ENCODE measurements around the gene ZCCHC7. TPM values are rescaled to one million over a fixed set of nuclear protein-coding genes. Genes with fewer than 3 reads are reported as not detected.

Gene ZCCHC7
- total and polyA plus RNA-seq, 9 of the 15 experiments (the other 6 are each of a cell fraction or from before 2014, with no cell fraction given): 34.1 to 68.9 (median 48.8) TPM

DNA sequence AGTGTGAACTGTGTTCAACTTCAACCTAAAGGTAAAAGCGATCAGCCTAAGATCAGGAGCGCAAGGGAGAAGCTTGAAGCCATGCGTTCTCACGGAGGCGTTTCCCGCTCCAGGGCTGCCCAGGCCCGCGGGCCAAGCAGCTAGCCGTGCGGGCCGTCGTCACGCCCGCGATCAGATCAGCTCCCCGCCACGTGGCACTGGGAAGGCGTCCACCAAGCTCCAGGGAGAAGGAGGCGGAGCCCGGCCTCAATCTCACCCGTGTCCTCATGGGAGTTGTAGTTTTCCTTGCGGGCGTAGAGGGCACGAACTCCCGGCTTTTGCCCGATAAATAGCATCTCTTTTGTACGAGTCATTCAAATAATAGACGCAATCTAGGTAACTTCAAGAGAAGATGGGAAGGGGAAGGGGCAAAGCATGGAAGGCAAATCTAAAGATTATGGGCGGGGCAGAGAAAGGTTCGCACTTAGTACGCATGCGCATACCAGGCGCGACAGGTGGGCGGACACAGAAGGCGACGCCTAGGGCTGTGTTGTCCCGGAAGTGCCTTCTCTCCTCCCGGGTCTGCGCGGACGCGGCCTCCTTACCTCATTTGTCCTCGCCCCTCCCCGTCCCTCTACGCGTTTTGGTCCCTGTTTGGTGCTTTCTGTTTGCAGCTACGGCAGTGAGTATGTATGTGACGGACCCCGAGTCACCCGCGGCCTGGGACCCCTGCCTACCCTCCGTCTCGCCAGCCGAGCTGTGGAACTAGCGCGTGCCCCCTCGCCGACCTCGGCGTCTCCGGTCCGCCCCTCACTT, 40.8 kb upstream of the ZCCHC7 start (continued):
- TF ChIP-seq ZNF174 (CRISPR knock-in tag; IDR thresholded peaks at IDR 0.05) (no peak), BACH1 (tag; IDR thresholded peaks at IDR 0.05) (no peak), NRF1 (conservative IDR thresholded peaks at IDR 0.05 in 1 of 2, IDR thresholded peaks at IDR 0.05 in 1 of 2) (peak; percentile 93 to 94), PRPF4 (IDR thresholded peaks at IDR 0.05; ENCODE audit: insufficient read depth, low read depth, low read length, poor library complexity, severe bottlenecking) (no peak), TOE1 (IDR thresholded peaks at IDR 0.05; ENCODE audit: borderline replicate concordance) (0 out of 2 replicates have a peak, but pooled peaks have one; percentile 17), TOE1 (CRISPR knock-in tag; IDR thresholded peaks at IDR 0.05; ENCODE audit: borderline replicate concordance, low read depth) (no peak), PML (IDR thresholded peaks at IDR 0.05; ENCODE audit: low read length) (0 out of 2 replicates have a peak, but pooled peaks have one; percentile 37), POLR2A (conservative IDR thresholded peaks at IDR 0.05) (peak; percentile 81), PPARD (CRISPR knock-in tag; IDR thresholded peaks at IDR 0.05) (no peak), SUPT5H (IDR thresholded peaks at IDR 0.05) (peak; percentile 71), HDAC8 (tag; IDR thresholded peaks at IDR 0.05) (0 out of 2 replicates have a peak, but pooled peaks have one; percentile 32), ZNF217 (CRISPR knock-in tag; IDR thresholded peaks at IDR 0.05) (no peak), NR2C1 (IDR thresholded peaks at IDR 0.05) (peak; percentile 60), NR2C1 (tag; IDR thresholded peaks at IDR 0.05) (peak; percentile 58), CTBP1 (IDR thresholded peaks at IDR 0.05; ENCODE audit: borderline replicate concordance) (peak; percentile 15; the same call in 1 of the 2 replicates), RB1 (IDR thresholded peaks at IDR 0.05; ENCODE audit: low read depth) (peak; percentile 71; the same call in 1 of the 2 replicates), HIVEP1 (CRISPR knock-in tag; IDR thresholded peaks at IDR 0.05) (no peak), SRSF1 (IDR thresholded peaks at IDR 0.05; ENCODE audit: low read depth, low read length) (no peak), LCOR (CRISPR knock-in tag; IDR thresholded peaks at IDR 0.05) (peak; percentile 82; the same call in 1 of the 2 replicates), RFX5 (IDR thresholded peaks at IDR 0.05; ENCODE audit: low read depth, low read length) (no peak), HCFC1 (IDR thresholded peaks at IDR 0.05; ENCODE audit: low read depth, low read length) (peak; percentile 85), MNT (conservative IDR thresholded peaks at IDR 0.05) (peak; percentile 98 to 99)
- TF ChIP-seq, protein P1, sequence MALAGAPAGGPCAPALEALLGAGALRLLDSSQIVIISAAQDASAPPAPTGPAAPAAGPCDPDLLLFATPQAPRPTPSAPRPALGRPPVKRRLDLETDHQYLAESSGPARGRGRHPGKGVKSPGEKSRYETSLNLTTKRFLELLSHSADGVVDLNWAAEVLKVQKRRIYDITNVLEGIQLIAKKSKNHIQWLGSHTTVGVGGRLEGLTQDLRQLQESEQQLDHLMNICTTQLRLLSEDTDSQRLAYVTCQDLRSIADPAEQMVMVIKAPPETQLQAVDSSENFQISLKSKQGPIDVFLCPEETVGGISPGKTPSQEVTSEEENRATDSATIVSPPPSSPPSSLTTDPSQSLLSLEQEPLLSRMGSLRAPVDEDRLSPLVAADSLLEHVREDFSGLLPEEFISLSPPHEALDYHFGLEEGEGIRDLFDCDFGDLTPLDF (CRISPR knock-in tag; IDR thresholded peaks at IDR 0.05): peak; percentile 53; the same call in 1 of the 2 replicates
